COLO829 (cell line): ENCODE data around the gene USP32.

Experiments
- DNase-seq: peaks from one replicate; pipeline ENCODE4 v3.0.0; 2012; ENCODE audit warnings: low spot score

The USP32 gene

DNA sequence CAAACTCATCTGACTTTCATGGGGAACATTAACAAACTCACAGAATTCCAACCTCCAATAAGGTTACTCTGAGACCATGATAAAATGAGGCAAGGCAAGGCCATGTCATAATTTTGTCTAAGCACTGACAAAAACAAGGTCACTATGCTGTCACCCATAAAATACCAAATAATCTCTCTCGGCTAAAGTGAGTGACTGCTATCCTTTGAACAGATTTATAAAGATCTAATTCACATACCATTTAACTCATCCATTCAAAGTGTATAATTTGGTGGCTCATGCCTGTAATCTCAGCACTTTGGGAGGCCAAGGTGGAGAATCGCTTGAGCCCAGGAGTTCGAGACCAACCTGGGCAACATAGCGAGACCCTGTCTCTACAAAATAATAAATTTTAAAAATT lies 262.8 kb downstream of the USP32 start:
- DNase-seq, result no peak
